GM19395 (cell line): ENCODE measurements around the gene PGD.
"Not testable (repeated sequence)": the region's sequence is repeated elsewhere in the genome, so short reads cannot be mapped to it uniquely, and the experiment has no call there.

ENCODE experiments used
- ATAC-seq: cut with Tn5 transposase; IDR thresholded peaks from one replicate; pipeline ENCODE4 v1.9.1; 2021; ENCODE audit warnings: mild to moderate bottlenecking, moderate library complexity; ENCODE audit not compliant: unreplicated experiment

PGD gene

DNA sequence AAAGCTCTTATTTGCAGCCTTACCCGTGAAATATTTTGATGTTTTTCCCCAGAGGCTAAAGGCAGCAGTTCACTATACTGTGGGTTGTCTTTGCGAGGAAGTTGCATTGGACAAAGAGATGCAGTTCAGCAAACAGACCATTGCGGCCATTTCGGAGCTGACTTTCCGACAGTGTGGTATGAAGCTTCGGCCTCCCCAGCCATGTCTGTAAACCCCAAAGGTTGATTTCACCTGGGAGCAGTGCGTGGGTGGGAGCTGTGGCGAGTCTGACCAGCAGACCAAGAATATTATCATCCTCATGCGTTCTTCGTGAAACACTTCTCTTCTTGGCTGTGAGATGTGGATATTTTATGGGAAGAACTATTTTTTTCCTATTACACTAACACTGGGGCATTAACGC is 34.9 kb downstream of the PGD start:
- no peak for ATAC-seq

- no peak for ATAC-seq
Measured at GRCh38 chr1:10434590-10434989, 35.7 kb downstream of the PGD start.

DNA sequence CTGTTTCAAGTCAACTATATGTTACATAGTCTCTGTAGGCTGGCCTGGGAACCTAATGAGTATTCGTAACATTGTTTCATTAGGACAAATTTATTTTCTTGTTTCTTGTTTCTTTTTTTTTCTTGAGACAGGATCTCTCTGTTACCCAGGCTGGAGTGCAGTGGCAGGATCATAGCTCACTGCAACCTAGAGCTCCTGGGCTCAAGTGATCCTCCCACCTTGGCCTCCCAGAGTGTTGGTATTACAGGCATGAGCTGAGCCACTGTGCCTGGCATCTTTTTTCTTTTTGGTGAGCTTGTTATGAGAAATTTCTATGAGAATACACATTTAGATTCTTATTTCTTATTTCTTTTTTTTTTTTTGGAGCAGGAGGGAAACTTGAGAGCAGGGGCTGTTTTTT is 38.2 kb downstream of the PGD start:
- ATAC-seq = no peak

DNA sequence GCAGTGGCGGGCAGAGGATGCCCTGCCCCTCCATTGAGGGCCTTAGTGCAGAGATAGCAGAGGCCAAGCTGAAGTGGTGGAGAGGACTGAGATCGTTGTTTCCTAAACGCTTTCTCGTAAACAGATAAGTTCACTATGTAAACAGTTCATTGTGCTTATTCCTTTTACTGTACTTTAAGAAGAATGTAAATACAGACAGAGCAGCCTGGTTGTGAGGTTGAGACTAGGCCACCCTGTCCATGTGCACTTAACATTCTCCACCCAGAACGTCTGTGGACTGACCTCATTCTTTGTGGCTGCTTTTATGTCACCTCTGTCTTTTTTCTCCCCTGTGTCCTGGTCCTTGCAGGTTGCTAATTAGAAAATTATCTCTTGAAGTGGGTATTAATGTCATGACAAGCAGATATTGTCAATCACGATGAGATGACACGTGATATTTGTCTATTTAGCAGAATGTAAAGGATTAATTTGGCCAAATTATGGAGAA is 39.9 kb downstream of the PGD start:
- no peak for ATAC-seq

GRCh38 chr1:10440305-10440704 is 41.4 kb downstream of the PGD start:
- no peak for ATAC-seq

GRCh38 chr1:10440794-10441193 is 41.9 kb downstream of the PGD start:
- no peak for ATAC-seq

DNA sequence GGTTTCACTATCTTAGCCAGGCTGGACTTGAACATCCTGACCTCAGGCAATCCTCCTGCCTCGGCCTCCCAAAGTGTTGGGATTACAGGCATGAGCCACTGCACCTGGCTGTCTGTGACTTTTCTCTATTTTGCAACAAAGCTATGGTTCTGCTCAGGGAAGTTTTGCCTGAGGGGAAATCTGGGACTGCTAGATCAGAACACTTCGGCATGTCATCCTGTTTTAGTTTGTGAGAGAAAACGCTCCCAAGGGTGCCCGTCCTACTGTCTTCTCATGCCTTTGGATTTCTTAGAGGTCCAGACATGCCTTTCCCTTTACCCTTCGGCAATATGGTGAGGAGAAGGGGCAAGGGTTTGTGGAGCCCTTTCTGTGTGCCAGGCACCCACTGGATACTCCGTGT is 45.4 kb downstream of the PGD start:
- ATAC-seq = no peak

- no peak for ATAC-seq
Measured at GRCh38 chr1:10444795-10445397, 46.0 kb downstream of the PGD start.

- no peak for ATAC-seq
Measured at GRCh38 chr1:10446790-10447422, 48.0 kb downstream of the PGD start.

- no peak for ATAC-seq
Measured at GRCh38 chr1:10449751-10450150, 50.9 kb downstream of the PGD start, which contains the start of gene CORT. TSS of gene CORT (plus strand) at chr1:10450031. CDS start at chr1:10450224, 193 bp downstream.

GRCh38 chr1:10450156-10450814 is 51.4 kb downstream of the PGD start:
- ATAC-seq = no peak

- ATAC-seq = no peak
Measured at GRCh38 chr1:10450836-10451235, 52.0 kb downstream of the PGD start.

DNA sequence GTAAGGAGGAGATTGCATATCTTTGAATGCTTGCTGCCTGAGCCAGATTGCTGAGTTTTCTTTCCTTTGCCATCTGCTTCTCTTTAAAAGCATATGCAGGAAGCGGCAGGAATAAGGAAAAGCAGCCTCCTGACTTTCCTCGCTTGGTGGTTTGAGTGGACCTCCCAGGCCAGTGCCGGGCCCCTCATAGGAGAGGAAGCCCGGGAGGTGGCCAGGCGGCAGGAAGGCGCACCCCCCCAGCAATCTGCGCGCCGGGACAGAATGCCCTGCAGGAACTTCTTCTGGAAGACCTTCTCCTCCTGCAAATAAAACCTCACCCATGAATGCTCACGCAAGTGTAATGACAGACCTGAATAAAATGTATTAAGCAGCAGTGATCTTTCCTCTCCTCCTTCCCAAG is 52.4 kb downstream of the PGD start:
- no peak for ATAC-seq

DNA sequence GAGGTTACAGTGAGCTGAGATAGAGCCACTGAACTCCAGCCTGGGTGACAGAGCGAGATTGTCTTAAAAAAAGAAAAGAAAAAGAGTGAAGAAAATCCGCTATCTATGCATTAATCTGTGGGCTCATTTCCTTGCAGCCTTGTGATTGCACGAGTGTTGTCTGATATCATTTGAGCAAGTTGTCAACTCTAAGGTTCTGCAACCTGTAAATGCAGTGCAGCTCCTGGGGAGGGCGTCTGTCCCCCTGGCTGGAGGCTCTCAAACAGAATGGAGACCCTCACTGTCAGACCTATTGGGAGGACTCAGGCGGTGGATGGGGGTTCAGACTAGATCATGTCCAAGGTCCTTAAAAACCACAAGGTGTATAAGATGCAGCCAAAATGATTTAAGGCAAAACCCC is 57.2 kb downstream of the PGD start:
- no peak for ATAC-seq

GRCh38 chr1:10456661-10457060 is 57.8 kb downstream of the PGD start:
- no peak for ATAC-seq

DNA sequence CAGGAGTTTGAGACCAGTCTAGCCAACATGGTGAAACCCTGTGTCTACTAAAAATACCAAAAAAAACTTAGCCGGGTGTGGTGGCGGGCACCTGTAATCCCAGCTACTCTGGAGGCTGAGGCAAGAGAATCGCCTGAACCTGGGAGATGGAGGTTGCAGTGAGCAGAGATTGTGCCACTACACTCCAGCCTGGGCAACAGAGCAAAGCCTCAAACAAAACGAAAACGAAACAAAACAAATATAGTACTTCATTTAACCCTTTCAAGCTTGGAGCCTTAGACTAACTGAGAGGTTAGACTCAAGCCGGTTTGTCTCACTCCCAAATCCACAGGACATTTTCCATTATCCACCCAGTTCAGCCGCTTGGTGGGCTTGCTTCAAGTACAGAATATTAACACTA is 58.6 kb downstream of the PGD start:
- ATAC-seq = not testable (repeated sequence)

DNA sequence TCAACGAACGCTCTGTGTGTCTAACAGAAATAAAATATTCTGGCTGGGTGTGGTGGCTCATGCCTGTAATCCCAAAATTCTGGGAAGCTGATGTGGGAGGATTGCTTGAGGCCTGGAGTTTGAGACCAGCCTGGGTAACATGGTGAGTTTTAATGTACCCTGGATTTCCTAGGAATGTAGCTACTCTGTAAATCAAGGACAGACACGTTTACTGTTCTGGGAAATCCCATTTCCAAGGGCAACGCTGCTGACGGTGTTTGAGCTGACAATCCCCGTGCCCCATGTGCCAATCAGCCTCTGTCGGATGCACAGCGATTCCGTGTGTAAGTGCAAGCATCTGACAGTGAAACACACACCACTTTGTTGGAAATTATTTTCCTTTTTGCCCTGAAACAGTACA is 59.0 kb downstream of the PGD start:
- ATAC-seq = no peak

DNA sequence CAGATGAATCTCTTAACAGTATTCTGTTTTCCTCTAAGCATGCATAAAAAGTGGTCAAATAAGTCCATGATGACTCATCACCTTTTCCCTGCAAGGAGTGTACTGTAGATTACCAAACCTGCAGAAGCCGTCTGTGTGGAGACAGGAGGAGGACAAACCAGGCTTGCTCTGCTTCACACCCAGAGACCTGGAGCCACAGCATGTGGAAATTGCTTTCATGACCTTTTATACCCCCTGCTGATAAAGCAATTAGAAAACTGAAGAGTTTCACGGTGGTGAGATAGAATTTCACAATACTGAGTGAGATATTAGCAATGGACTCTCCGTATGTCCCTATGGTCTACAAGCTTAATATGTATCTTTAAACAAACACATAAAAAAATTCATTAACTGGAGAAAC is 60.3 kb downstream of the PGD start:
- no peak for ATAC-seq

- ATAC-seq = no peak
Measured at GRCh38 chr1:10467078-10467477, 68.2 kb downstream of the PGD start.

GRCh38 chr1:10470043-10470442 is 71.2 kb downstream of the PGD start:
- no peak for ATAC-seq
